ACHN (cell line): ENCODE measurements around the gene PRAC1.
"Not testable (repeated sequence)": the region's sequence is repeated elsewhere in the genome, so short reads cannot be mapped to it uniquely, and the experiment has no call there.

Experiments
- DNase-seq: peaks from one replicate; pipeline ENCODE4 v3.0.0-alpha.2; 2015
- in situ Hi-C: cut with HindIII; loops from 2 replicates; pipeline ENCODE4 v1.10.0; 2017; ENCODE audit warnings: low sequenced_read_pairs, low pct_ligation_motif_present, low pct_unique_long_range_greater_than_20kb

PRAC1 gene

DNA sequence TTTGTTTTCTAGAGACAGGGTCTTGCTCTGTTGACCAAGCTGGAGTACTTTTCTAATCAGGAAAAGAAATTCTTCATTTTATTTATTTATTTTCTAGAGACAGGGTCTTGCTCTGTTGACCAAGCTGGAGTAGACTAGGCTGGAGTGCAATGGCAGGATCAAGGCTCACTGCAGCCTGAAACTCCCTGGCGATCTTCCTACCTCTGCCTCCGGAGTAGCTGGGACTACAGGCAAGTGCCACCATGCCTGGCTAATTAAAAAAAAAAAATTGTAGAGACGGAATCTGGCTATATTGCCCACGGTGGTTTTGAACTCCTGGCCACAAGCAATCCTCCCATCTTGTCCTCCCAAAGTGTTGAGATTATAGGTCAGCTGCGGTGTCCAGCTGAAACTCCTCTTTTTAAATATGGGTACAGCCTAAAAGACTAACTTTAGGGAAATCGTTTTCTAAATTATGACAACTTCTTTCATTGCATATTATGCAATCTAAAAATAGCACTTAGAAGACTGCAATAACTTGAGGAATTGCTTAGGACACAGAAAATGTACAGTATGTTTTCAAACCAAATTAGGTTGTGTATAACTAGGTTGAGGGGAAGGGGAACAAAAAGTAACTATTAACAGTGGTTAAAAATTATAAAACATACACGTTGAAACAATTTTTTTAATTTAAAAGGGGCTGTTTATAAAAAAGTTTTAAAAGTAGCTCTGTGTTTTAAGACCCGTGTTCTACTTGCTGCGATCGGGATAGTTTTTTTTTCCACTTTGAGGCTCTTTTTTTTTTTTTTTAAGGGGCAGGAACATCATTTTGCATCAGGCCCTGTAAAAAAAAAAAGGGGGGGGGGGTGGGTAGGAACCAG is 4.7 kb downstream of the PRAC1 start:
- no peak for DNase-seq
- in situ Hi-C loops, result no loop called here

GRCh38 chr17:48716549-48716948 is 5.8 kb downstream of the PRAC1 start:
- in situ Hi-C loops, DNase-seq: not testable (repeated sequence)

DNA sequence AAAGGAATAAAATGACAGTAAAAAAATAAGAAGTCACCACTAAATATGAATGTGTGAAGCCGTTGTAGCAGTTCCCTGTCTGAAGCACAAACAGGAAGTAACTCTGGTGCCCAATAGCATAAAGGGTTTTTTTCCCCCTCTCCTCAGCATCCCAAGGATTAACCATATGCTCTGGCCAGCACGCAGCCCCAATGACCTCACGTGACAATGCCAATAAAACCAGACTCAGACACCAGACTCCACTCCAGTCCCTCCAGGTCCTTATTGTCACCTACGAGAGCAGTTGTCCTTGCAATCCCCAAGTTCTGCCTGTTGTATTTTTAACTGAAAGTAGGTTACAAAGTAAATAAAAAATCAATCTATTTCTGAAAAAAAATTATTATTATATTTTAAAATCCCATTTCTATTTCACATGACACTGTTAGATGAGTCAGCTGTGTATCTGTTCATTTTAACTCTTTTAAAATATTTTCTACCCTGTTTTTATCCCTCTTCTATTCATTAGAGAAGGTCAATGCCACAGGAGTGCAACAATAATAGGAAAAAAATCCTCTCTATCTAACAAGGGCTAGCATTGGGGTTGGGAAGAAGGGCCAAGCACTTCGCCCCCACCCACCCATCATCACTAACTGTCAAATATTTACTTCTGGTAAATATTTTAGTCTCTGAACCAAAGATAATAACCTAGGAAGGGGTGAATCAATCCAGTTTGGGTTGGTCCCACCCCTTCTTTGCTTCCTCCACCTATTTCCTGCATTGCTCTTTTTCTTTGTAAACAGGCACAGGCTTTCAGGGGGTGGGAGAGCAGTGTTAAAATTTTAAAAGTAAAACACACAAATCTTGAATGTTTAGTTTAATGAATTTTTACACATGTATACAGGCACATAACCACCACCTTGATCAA is 6.6 kb downstream of the PRAC1 start:
- DNase-seq, result no peak
- in situ Hi-C loops, result no loop called here

DNA sequence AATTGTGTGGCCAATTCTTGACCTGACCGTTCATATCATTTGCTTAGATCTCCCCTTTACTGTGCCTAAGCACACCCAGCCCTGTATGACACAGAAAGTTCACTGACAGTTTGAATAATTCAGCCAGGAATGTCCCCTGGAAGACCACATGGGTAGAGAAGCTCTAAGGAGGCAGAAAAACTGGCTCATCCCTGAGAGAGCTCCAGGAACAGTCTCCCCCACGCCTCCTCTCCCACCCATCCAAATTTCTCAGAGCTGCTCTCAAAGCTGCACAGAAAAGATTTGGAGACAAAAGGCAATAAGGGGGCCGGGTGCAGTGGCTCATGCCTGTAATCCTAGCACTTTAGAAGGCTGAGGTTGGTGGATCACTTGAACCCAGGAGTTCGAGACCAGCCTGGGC is 11.2 kb downstream of the PRAC1 start:
- no peak for DNase-seq
- in situ Hi-C loops, result no loop called here

- in situ Hi-C loops, result no loop called here
- no peak for DNase-seq
Measured at GRCh38 chr17:48704361-48705248, 17.7 kb downstream of the PRAC1 start.

- in situ Hi-C loops, result no loop called here
Measured at GRCh38 chr17:48701864-48702532, 20.3 kb downstream of the PRAC1 start.

GRCh38 chr17:48693178-48693577 is 29.1 kb downstream of the PRAC1 start:
- in situ Hi-C loops, result no loop called here
- DNase-seq, result no peak

More at GRCh38 chr17:48701864-48702532, 20.3 kb downstream of the PRAC1 start:
- DNase-seq, result no peak

DNA sequence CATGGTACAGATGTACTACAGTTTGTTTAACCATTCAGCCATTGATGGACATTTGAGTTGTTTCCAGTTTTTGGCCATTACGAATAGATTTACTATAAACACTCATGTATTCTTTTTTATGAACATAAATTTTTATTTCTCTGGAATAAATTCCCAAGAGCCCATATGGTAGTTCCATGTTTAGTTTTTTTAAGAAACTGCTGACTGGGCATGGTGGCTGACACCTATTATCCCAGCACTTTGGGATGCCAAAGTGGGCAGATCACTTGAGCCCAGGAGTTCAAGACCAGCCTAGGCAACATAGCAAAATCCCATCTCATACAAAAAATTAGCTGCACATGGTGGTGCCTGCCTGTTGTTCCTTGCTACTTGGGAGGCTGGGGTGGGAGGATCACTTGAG is 30.3 kb downstream of the PRAC1 start:
- no peak for DNase-seq
- in situ Hi-C loops, result no loop called here

GRCh38 chr17:48690655-48691054 is 31.7 kb downstream of the PRAC1 start:
- in situ Hi-C loops, result no loop called here
- no peak for DNase-seq

DNA sequence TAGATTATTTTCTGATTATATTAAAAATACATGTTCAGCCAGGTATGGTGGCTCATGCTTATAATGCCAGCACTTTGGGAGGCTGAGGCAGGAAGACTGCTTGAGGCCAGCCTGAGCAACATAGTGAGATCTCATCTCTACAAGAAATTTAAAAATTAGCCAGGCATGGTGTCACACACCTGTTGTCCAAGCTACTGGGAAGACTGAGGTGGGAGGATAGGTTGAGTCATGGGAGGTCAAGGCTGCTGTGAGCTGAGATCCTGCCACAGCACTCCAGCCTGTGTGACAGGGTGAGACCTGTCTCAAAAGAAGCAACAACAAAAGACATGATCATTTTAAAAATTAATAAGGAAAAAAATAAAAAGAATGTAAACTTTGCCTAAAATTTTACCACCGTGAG is 40.7 kb downstream of the PRAC1 start:
- in situ Hi-C loops, result no loop called here
- DNase-seq, result no peak

DNA sequence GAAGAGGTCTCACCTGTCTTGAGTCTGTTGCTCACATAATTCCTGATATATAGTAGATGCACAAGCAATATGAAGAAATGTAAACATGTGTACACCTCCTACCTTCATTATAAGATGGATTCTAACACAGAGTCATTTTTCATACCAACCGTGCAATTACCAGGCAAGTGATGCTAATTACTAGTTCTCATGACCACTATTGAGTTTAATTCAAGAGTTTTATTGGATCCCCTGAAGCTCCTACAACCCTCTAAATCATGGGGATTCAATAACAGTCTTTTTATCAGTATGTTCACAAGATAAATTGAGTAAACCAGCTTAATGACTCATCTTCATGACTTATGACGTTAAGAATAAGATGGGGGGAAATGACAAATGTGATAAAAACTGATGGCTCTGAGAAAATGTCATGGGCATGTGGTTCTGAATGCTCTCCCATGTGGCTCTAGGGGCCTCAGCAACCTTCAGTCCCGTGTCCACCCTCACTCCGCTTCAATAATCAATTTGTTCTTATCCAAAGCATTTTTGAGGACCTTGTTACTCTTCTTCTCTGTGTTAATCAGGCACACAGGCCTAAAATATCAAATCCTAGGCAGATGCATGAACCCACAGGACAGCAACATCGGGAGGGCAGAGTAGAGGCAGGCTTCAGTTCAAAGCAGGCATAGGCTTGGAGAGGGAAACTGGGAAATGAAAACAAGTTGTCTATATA is 42.8 kb downstream of the PRAC1 start:
- in situ Hi-C loops, result no loop called here
- DNase-seq, result no peak

DNA sequence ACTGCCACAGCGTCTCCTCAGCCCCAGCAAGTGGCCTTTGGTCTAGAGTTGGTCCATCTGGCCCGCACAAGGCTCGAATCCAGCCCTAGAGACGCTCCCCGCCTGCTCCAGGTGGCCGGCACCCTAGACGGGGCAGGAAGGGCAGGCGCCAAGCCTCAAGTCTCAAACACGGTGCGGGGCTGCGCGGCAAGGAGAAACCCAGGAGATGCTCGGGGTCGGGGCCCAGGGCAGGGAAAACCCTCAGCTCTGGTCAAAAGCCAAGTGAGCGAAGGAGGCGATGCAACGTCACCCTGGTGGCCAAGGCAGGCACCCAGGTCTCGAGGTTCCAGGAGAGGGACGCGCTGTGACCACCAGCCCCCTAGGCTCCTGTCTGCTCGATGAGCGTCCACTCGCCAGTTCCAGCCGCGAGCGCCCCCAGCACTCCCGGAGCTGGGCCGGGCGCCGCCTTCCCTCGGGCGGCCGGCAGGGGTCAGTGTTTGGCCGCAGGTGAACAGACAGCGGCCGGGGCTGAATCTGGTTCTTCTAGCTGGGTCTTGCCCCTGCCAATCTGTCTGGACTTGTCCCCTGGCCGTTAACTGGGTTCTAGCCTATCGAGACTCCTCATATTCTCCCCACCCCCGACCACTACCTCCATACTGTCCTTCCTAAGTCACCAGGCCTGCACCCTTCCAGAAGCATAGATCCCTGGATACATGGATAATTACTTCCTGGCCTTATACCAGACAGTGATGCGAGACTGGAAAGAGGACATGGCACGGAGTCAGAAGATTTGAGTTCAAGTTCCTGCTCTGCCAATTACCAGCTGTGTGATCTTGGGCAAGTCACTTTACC is 44.0 kb downstream of the PRAC1 start:
- peak; percentile 76 for DNase-seq
- in situ Hi-C loops, result no loop called here

DNA sequence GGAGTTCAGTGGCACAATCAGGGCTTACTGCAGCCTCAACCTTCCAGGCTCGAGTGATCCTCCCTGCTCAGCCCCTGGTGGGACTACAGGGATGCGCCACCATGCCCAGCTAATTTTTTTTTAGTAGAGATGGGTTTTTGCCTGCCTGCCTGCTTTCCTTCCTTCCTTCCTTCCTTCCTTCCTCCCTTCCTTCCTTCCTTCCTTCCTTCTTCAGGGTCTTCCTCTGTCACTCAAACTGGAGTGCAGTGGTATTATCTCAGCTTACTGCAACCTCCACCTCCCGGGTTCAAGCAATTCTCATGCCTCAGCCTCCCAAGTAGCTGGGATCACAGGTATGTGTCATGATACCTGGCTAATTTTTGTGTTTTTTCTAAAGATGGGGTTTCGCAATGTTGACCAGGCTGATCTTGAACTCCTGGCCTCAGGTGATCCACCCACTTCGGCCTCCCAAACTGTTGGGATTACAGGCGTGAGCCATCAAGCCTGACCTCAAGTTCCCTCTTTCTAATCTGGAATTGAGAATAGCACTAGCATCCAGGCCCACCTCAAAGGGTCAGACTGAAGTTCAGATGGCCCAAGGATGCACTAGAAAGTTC is 45.3 kb downstream of the PRAC1 start:
- in situ Hi-C loops, result no loop called here
- DNase-seq, result no peak

DNA sequence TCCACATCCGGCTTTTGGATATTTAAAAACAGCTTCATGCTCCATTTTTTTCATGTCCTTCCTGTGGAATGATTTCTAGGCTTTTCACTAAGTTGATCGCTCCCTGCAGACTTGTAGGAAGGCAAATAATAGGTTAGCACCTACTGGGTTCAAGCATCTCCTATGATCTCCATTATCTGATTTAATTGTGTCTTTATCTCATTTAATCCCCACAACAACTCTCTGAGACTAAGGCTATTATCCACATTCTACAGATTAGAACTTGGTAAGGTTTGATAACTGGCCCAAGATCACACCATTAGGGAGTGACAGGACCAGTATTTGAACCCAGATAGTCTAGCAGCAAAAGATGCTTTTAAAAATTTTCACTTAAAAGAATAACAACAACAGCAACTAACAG is 50.0 kb downstream of the PRAC1 start:
- in situ Hi-C loops, result no loop called here
- DNase-seq, result no peak
